Kidney epithelial cell (primary cell): Measurements from ENCODE around the gene FLYWCH1. TPM values are rescaled to one million over a fixed set of nuclear protein-coding genes. Genes with fewer than 3 reads are reported as not detected.

Source experiments
- DNase-seq: peaks from one replicate; pipeline ENCODE4 v3.0.0-alpha.2; 2010; ENCODE audit warnings: low read depth
- H3K27me3 ChIP-seq: 2 replicates; pipeline ENCODE4 v1.6.0; 2011; ENCODE audit warnings: low read length; ENCODE audit not compliant: control insufficient read depth, insufficient read depth
- H3K36me3 ChIP-seq: 2 replicates; pipeline ENCODE4 v1.5.1; 2011; ENCODE audit warnings: low read length; ENCODE audit not compliant: control insufficient read depth, insufficient read depth
- H3K4me3 ChIP-seq: 2 replicates; pipeline ENCODE4 v1.5.1; 2011; ENCODE audit warnings: low read depth, mild to moderate bottlenecking, control low read depth, low read length
- CTCF ChIP-seq: IDR thresholded peaks from 2 replicates; pipeline ENCODE4 v1.5.1; 2011; ENCODE audit warnings: mild to moderate bottlenecking, moderate library complexity, low read length, control low read depth, inconsistent platforms; ENCODE audit not compliant: insufficient read depth, poor library complexity, severe bottlenecking
- total RNA-seq: library from RNA; depleted of rRNA; stranded (reverse); fragments of >200 nt; gene quantifications from 2 replicates; pipeline ENCODE4 v1.2.3, GENCODE V29; 2015

The FLYWCH1 gene
- total RNA-seq, 1 donor from 2014 or later = 66.1 TPM

DNA sequence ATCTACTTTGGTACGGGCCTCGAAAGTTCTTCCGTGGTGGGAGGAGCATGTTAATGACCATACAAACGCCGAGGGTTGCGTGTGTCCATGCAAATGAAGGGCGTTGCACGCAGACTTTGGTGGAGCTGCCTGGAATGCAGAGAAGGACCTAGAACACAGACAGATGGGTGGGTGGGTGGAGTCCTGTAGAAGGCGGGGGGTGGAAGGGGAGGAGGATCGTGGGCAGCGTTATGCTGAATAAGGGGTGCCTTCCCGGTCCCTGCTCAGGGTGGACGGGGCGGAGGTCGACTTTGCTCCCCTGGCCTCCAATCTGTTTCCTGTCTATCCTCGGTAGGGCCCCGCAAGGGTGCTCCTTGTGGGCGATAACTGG is 56.6 kb downstream of the FLYWCH1 start:
- DNase-seq = no peak
- Histone ChIP-seq H3K4me3 (no peak overlapping the region), H3K36me3 (no peaks in the 10 kb centered on the region), H3K27me3 (peaks cover 43% of the 10 kb centered on the region)
- TF ChIP-seq CTCF = no peak

GRCh38 chr16:2968738-2969544 is 57.2 kb downstream of the FLYWCH1 start, which contains the start of gene PAQR4:
TSS of gene PAQR4 (plus strand) at chr16:2969348. CDS start at chr16:2969675, 327 bp downstream.
- DNase-seq = peak; percentile 53
- TF ChIP-seq CTCF = no peak
- H3K36me3 ChIP-seq = no peaks in the 10 kb centered on the region
- H3K27me3 ChIP-seq = peaks cover 37% of the 10 kb centered on the region
- peak within 1 kb of the TSS; percentile 59 for H3K4me3 ChIP-seq

GRCh38 chr16:2969545-2970521 is 58.1 kb downstream of the FLYWCH1 start:
- peak overlapping the region; percentile 59 for H3K4me3 ChIP-seq
- peaks cover 28% of the 10 kb centered on the region for H3K27me3 ChIP-seq
- peak; percentile 70 for TF ChIP-seq CTCF
- H3K36me3 ChIP-seq = peaks cover 1% of the 10 kb centered on the region
- DNase-seq = no peak

DNA sequence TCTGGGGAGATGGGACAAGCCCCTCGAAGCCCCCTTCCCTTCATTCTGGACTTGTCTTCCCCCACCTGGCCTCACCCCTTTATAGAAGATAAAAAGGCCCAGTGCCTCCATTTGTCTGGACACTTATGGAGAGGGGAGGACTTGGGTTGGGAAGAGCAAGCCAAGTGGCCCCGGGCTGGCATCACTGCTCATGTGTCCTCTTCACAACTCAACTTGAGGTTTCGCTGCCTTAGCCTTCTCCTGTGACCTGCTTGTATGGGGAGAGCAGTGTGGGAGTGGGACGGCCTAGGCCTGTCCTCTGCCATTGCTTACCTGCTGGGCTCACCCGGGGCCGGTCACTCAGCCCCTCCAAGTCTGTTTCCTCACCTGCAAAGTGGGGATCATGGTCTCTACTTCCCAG is 58.8 kb downstream of the FLYWCH1 start:
- no peak for TF ChIP-seq CTCF
- Histone ChIP-seq H3K36me3 (peaks cover 1% of the 10 kb centered on the region), H3K27me3 (peaks cover 27% of the 10 kb centered on the region), H3K4me3 (peak overlapping the region; percentile 59)
- DNase-seq = no peak

DNA sequence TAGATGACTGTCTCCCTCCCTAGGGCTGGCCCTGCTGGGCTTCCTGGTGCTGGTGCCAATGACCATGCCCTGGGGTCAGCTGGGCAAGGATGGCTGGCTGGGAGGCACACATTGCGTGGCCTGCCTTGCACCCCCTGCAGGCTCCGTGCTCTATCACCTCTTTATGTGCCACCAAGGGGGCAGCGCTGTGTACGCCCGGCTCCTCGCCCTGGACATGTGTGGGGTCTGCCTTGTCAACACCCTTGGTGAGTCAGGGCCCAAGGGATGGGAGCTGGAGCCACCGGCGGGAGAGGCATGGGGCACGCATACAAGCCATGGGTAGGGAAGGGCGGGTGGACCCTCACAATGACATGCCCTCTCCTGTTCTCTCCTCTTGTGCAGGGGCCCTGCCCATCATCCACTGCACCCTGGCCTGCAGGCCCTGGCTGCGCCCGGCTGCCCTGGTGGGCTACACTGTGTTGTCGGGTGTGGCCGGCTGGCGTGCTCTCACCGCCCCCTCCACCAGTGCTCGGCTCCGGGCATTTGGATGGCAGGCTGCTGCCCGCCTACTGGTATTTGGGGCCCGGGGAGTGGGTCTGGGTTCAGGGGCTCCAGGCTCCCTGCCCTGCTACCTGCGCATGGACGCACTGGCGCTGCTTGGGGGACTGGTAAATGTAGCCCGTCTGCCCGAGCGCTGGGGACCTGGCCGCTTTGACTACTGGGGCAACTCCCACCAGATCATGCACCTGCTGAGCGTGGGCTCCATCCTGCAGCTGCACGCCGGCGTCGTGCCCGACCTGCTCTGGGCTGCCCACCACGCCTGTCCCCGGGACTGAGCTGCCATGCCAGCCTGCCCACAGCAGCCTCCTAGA is 59.6 kb downstream of the FLYWCH1 start:
- TF ChIP-seq CTCF = no peak
- Histone ChIP-seq H3K27me3 (peaks cover 19% of the 10 kb centered on the region), H3K36me3 (peaks cover 1% of the 10 kb centered on the region), H3K4me3 (no peak overlapping the region)
- DNase-seq = no peak
